Esophagus muscularis mucosa (tissue), 4 donors: ENCODE measurements around the gene SLC7A6.

Experiments
- CTCF ChIP-seq, 3 experiments: fragments of 200-600 bp in 2 of 3; fragments of 450-650 bp in 1 of 3; sonication (generic) in 2 of 3; IDR thresholded peaks; one replicate each; pipeline ENCODE4 v1.5.1; 2017 to 2019; ENCODE audit warnings: antibody characterized with exemption in 3 of 3, mild to moderate bottlenecking in 2 of 3, moderate library complexity in 1 of 3
- EP300 ChIP-seq: sonication (generic); formaldehyde crosslinking; IDR thresholded peaks from one replicate; pipeline ENCODE4 v1.6.1; 2017; ENCODE audit warnings: antibody characterized with exemption
- POLR2A ChIP-seq: fragments of 450-650 bp; IDR thresholded peaks from one replicate; pipeline ENCODE4 v1.6.1; 2017; ENCODE audit warnings: antibody characterized with exemption, moderate library complexity, mild to moderate bottlenecking, low read depth
- POLR2AphosphoS5 ChIP-seq, 2 donors: sonication (generic); formaldehyde crosslinking; IDR thresholded peaks; one replicate each; pipeline ENCODE4 v1.6.1; 2017; ENCODE audit warnings: antibody characterized with exemption in 2 of 2

- TF ChIP-seq CTCF (IDR thresholded peaks at IDR 0.05) (peak in 1 of 3 experiments; percentile 9), POLR2A (peak; percentile 73), EP300 (no peak), POLR2AphosphoS5 (IDR thresholded peaks at IDR 0.05) (peak; percentile 72 to 85)
Measured at GRCh38 chr16:68244903-68245853, 19.1 kb upstream of the SLC7A6 start, which contains the start of gene PLA2G15.
